ENCODE measurements around the gene CRABP2.

GRCh38 chr1:156708218-156708661 is 2.9 kb upstream of the CRABP2 start:
- TF ChIP-seq CTCF (IDR thresholded peaks at IDR 0.05) (no peak), ZFX (IDR thresholded peaks at IDR 0.05; ENCODE audit: borderline replicate concordance) (no peak)

Measured in 22Rv1 (cell line).